Measurements from ENCODE around the gene GREB1.
A peak's percentile ranks its signal among the peaks of the same experiment; 100 is the strongest.

Gene GREB1

GRCh38 chr2:11667866-11668637 is 134.2 kb downstream of the GREB1 start:
- no peak for DNase-seq

GRCh38 chr2:11669454-11670291 is 135.8 kb downstream of the GREB1 start, which contains the start of gene NTSR2:
NTSR2 (minus strand) TSS chr2:11670195; CDS start chr2:11670129, 66 bp downstream.
- peak; percentile 81 for DNase-seq

- no peak for DNase-seq
Observed at GRCh38 chr2:11672407-11672806, 138.6 kb downstream of the GREB1 start.

GRCh38 chr2:11674983-11675382 is 141.1 kb downstream of the GREB1 start:
- DNase-seq: no peak

GRCh38 chr2:11675423-11676112 is 141.7 kb downstream of the GREB1 start:
- DNase-seq: no peak

- no peak for DNase-seq
Observed at GRCh38 chr2:11676640-11677039, 142.8 kb downstream of the GREB1 start.

- DNase-seq: no peak
Observed at GRCh38 chr2:11677136-11678055, 143.6 kb downstream of the GREB1 start.

GRCh38 chr2:11678306-11678960 is 144.6 kb downstream of the GREB1 start:
- no peak for DNase-seq

GRCh38 chr2:11679016-11679415 is 145.2 kb downstream of the GREB1 start:
- no peak for DNase-seq

- no peak for DNase-seq
Observed at GRCh38 chr2:11679486-11680181, 145.8 kb downstream of the GREB1 start.

- DNase-seq: no peak
Observed at GRCh38 chr2:11680182-11680900, 146.5 kb downstream of the GREB1 start.

- no peak for DNase-seq
Observed at GRCh38 chr2:11680901-11681721, 147.3 kb downstream of the GREB1 start.

- no peak for DNase-seq
Observed at GRCh38 chr2:11681722-11682589, 148.1 kb downstream of the GREB1 start.

GRCh38 chr2:11682590-11682915 is 148.7 kb downstream of the GREB1 start:
- DNase-seq: no peak

GRCh38 chr2:11683476-11683875 is 149.6 kb downstream of the GREB1 start:
- DNase-seq: no peak

GRCh38 chr2:11683966-11684365 is 150.1 kb downstream of the GREB1 start:
- DNase-seq: no peak

- no peak for DNase-seq
Observed at GRCh38 chr2:11684894-11685460, 151.1 kb downstream of the GREB1 start.

- no peak for DNase-seq
Observed at GRCh38 chr2:11685906-11686470, 152.1 kb downstream of the GREB1 start.

All from right hindlimb (tissue), 1 donor.